Lung (tissue), 12 donors: ENCODE data around the gene CHRNE. TPM values are rescaled to one million over a fixed set of nuclear protein-coding genes. Genes with fewer than 3 reads are reported as not detected.

Source experiments
- ATAC-seq: fragments of 200-7000 bp; cut with Tn5 transposase; one replicate; pipeline ENCODE4 v1.9.1; 2020; ENCODE audit warnings: moderate number of reproducible peaks; ENCODE audit not compliant: insufficient read depth, low FRiP score
- DNase-seq, 3 donors: peaks; one replicate each; pipeline ENCODE4 v3.0.0-alpha.2; 2013 to 2017
- H3K27ac ChIP-seq, 2 donors: one replicate each; pipeline ENCODE4 v1.5.1; 2013; ENCODE audit warnings: mild to moderate bottlenecking in 2 of 2, moderate library complexity in 2 of 2, control low read depth in 1 of 2, inconsistent platforms in 1 of 2, low read depth in 1 of 2, low read length in 1 of 2
- H3K27me3 ChIP-seq, 3 donors: one replicate each; pipeline ENCODE4 v1.5.1; 2013; ENCODE audit warnings: low read length in 2 of 3; ENCODE audit not compliant: control insufficient read depth in 3 of 3, insufficient read depth in 3 of 3
- H3K36me3 ChIP-seq, 4 donors: one replicate each; pipeline ENCODE4 v1.5.1; 2013; ENCODE audit warnings: low read length in 4 of 4, mild to moderate bottlenecking in 1 of 4, moderate library complexity in 1 of 4; ENCODE audit not compliant: control insufficient read depth in 4 of 4, insufficient read depth in 4 of 4
- H3K4me1 ChIP-seq, 5 donors: one replicate each; pipeline ENCODE4 v1.5.1; 2013; ENCODE audit warnings: low read length in 5 of 5, mild to moderate bottlenecking in 2 of 5, moderate library complexity in 1 of 5; ENCODE audit not compliant: control insufficient read depth in 5 of 5, insufficient read depth in 5 of 5
- H3K4me3 ChIP-seq: one replicate; pipeline ENCODE4 v1.5.1; 2013; ENCODE audit warnings: mild to moderate bottlenecking, control low read depth, moderate library complexity
- H3K9ac ChIP-seq, 2 donors: one replicate each; pipeline ENCODE4 v1.5.1; 2013; ENCODE audit warnings: low read length in 2 of 2, control low read depth in 1 of 2; ENCODE audit not compliant: insufficient read depth in 1 of 2
- H3K9me3 ChIP-seq, 4 donors: one replicate each; pipeline ENCODE4 v1.5.1; 2013; ENCODE audit warnings: low read length in 3 of 4, mild to moderate bottlenecking in 1 of 4, moderate library complexity in 1 of 4; ENCODE audit not compliant: control insufficient read depth in 4 of 4, insufficient read depth in 3 of 4
- WGBS, 2 donors: extraction: QIAGEN DNeasy Blood & Tissue Kit; methylation state at CpG; one replicate each; pipeline ENCODE4 v1.1.7; 2013; 5-methylcytosine and 5-hydroxymethylcytosine counted together
- polyA plus RNA-seq, 2 donors: library from polyadenylated mRNA; stranded (reverse); fragments of 200-250 nt; gene quantifications; one replicate each; pipeline ENCODE4 v1.2.1, GENCODE V29; 2013
- total RNA-seq, 2 donors: library from RNA; depleted of rRNA in 1 of 2; stranded (reverse); fragments of >200 nt in 1 of 2; gene quantifications; one replicate each; pipeline ENCODE4 v1.2.1, GENCODE V29; 2014 to 2021
- TF ChIP-seq, protein P1 (sequence below): IDR thresholded peaks from 2 replicates; pipeline ENCODE4 v1.5.1; 2012; ENCODE audit warnings: mild to moderate bottlenecking; ENCODE audit errors: control extremely low read depth, extremely low read depth
- donor health status: control.
- donor health status: control.
- donor health status: Bipolar disorder and iron deficiency.
- donor health status: healthy.
- donor health status: DM: yes; HTN: yes; CAD: no.

CHRNE gene
- total and polyA plus RNA-seq, 4 donors: 0.61 to 2.3 (median 1.00) TPM

DNA sequence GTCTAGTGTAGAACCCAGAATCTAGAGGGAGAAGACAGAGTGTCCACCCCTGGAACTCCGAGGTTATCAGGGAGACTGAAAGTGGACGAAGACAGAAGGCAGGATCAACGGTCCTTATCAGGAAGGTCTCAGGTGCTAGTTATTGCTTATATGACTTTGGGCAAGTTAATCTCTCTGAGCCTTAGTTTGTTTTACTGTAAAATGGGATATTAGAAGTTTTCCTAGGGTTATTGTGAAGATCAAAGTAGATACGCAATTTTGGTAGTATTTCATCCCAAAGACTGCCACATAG is 38.4 kb upstream of the CHRNE start:
- H3K27me3 ChIP-seq: no peaks in the 10 kb centered on the region
- TF ChIP-seq, protein P1, sequence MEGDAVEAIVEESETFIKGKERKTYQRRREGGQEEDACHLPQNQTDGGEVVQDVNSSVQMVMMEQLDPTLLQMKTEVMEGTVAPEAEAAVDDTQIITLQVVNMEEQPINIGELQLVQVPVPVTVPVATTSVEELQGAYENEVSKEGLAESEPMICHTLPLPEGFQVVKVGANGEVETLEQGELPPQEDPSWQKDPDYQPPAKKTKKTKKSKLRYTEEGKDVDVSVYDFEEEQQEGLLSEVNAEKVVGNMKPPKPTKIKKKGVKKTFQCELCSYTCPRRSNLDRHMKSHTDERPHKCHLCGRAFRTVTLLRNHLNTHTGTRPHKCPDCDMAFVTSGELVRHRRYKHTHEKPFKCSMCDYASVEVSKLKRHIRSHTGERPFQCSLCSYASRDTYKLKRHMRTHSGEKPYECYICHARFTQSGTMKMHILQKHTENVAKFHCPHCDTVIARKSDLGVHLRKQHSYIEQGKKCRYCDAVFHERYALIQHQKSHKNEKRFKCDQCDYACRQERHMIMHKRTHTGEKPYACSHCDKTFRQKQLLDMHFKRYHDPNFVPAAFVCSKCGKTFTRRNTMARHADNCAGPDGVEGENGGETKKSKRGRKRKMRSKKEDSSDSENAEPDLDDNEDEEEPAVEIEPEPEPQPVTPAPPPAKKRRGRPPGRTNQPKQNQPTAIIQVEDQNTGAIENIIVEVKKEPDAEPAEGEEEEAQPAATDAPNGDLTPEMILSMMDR: no peak
- 40 to 42% methylated on average over 4 of the region's 4 CpGs for WGBS, 2 donors
- H3K4me1 ChIP-seq: peaks cover 3 to 30% (median 15%) of the 10 kb centered on the region in 5 donors
- peak overlapping the region; percentile 10 for H3K4me3 ChIP-seq
- no peak overlapping the region for H3K27ac ChIP-seq
- peaks cover 12 to 36% (median 35%) of the 10 kb centered on the region in 4 donors for H3K36me3 ChIP-seq
- DNase-seq: no peak
- H3K9ac ChIP-seq: peak overlapping the region; percentile 73 to 86
- no peaks in the 10 kb centered on the region for H3K9me3 ChIP-seq
- no peak for ATAC-seq

DNA sequence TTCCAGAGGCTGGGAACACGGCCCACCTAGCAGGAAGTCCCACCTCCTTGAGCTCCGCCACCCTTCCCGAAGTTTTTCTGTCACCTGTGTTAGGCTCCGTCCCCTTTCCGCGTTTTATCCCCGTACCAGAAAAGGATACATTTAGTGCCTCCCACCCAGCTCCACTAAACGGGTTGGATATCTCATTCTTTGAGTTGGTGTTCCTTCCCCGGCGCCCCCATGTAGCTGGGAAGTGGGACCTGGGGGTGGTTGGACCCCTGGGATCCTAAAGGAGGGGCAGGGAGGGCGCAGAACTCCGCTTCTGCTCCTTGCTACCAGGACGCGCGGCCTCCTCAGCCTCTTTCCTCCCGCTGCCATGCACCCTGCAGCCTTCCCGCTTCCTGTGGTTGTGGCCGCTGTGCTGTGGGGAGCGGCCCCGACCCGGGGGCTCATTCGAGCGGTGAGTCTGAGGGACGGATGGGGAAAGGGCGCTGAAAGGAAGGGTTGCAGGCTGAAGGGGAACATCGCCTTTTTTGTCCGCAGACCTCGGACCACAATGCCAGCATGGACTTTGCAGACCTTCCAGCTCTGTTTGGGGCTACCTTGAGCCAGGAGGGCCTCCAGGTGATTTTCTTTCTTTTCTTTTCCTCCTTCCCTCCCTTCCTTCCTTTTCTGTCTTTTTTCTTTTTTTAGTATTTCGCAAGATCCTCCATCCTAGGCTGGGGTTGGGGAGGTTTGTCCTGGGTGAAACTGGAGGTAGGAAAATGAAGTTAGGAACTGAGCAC is 37.8 kb upstream of the CHRNE start:
- H3K36me3 ChIP-seq: peaks cover 9 to 35% (median 31%) of the 10 kb centered on the region in 4 donors
- TF ChIP-seq, protein P1: no peak
- H3K9ac ChIP-seq: peak overlapping the region; percentile 73 to 86
- peak overlapping the region; percentile 61 for H3K4me3 ChIP-seq
- DNase-seq (no peak), ATAC-seq (peak; percentile 37)
- peak overlapping the region; percentile 90 to 94 for H3K27ac ChIP-seq
- 0 to 1% methylated on average over 29 of the region's 29 CpGs for WGBS, 2 donors
- H3K4me1 ChIP-seq: peaks cover 0 to 27% (median 13%) of the 10 kb centered on the region in 5 donors
- no peaks in the 10 kb centered on the region for H3K9me3 ChIP-seq
- no peaks in the 10 kb centered on the region for H3K27me3 ChIP-seq

DNA sequence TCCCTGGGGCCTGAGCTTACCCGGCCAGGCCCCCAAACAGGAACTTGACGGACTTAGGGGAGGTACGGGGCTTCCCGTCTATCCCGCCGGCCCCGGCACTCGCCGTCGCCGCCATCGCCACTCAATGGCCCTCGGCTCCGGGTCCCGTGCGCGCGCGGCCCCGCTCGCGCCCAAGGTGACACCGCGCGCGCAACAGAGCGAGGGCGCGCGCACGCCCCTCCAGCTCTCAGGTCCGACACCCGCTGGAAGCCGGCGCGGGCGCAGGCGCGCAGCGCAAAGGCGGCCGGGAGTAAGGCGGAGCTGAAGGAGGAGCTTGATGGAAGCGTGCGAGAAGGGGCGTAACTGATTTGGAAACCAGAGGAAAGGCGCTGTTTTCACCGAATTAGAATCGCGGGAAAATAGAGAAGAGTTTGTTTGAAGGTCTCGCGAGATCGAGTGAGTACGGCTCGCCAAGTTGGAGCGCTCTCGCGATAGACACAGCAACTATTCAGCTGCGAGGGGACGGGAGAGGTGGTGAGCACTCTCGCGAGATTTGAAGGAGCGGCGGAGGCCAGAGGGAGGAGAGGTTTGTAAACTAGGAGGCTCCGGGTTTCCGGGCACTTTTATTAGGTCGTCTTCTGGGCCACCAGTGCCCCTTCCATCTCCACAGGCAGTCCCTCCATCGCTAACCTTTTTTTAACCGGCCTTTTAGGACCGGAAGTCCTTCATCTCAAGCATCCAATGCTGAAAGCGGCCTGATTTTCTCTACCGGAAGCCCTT is 37.1 kb upstream of the CHRNE start, which contains the start of the genes RNF167 and SLC25A11:
Gene RNF167, plus strand, starts transcription at position 473 of the 759 bp plus-strand sequence. CDS start 642 bp downstream, outside the sequence.
Gene SLC25A11, minus strand, starts transcription at position 251 of the 759 bp plus-strand sequence. Its CDS starts 136 bp downstream, at position 115.
- WGBS, 2 donors: 0% methylated on average over 72 of the region's 72 CpGs
- H3K4me3 ChIP-seq: peak within 1 kb of the TSS; percentile 77
- DNase-seq (peak; percentile 98 to 100 (median 100)), ATAC-seq (peak; percentile 91)
- TF ChIP-seq, protein P1: no peak
- H3K4me1 ChIP-seq: peaks cover 0 to 27% (median 13%) of the 10 kb centered on the region in 5 donors
- peak within 1 kb of the TSS; percentile 90 to 94 for H3K27ac ChIP-seq
- H3K9ac ChIP-seq: peak within 1 kb of the TSS; percentile 73 to 86
- H3K9me3 ChIP-seq: no peaks in the 10 kb centered on the region
- H3K27me3 ChIP-seq: no peaks in the 10 kb centered on the region
- peaks cover 5 to 29% (median 26%) of the 10 kb centered on the region in 4 donors for H3K36me3 ChIP-seq
